Measurements from ENCODE around the gene COPG2.
"Not testable (repeated sequence)": the region's sequence is repeated elsewhere in the genome, so short reads cannot be mapped to it uniquely, and the experiment has no call there.

Gene COPG2

DNA sequence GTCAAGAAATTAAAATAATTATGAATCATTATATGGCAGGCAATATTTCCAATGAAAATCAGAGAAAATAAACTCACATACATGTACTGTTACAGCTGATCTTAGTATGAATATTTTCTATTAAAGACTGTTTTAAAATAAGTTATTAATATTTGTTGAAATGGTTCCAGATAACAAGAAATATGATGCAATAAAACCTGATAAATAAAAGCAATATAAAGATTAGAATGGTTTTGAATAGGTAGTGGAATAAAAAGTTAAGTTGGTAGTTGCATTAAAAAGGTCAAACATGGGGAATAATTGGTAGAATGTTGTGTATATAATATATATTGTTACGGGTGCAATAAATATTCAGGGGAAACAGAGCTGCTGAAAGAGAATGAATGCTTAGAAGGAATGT, 124.2 kb downstream of the COPG2 start:
- Histone ChIP-seq H3K9me2 (replicated peaks; ENCODE audit: low read depth, low read length) (no peaks in the 10 kb centered on the region), H3K79me2 (ENCODE audit: insufficient read depth, low read length) (no peaks in the 10 kb centered on the region), H3K9ac (ENCODE audit: low read depth, low read length, poor library complexity, severe bottlenecking) (no peak overlapping the region), H3K4me1 (ENCODE audit: insufficient read depth, low read length, poor library complexity, severe bottlenecking) (no peaks in the 10 kb centered on the region), H3K27me3 (ENCODE audit: insufficient read depth, low read length, poor library complexity, severe bottlenecking) (no peaks in the 10 kb centered on the region), H3F3A (ENCODE audit: low read depth) (no peaks in the 10 kb centered on the region), H2AFZ (ENCODE audit: low read length) (no peak overlapping the region), H3K4me3 (ENCODE audit: low read length, poor library complexity, severe bottlenecking) (no peak overlapping the region), H3K9me3 (ENCODE audit: insufficient read depth, low read depth, low read length) (no peaks in the 10 kb centered on the region), H3K36me3 (ENCODE audit: insufficient read depth, low read length) (peaks cover 35% of the 10 kb centered on the region; the same call in 1 of the 2 replicates), H4K20me1 (ENCODE audit: insufficient read depth, low read length, poor library complexity, severe bottlenecking) (no peaks in the 10 kb centered on the region), H3K4me2 (ENCODE audit: low read depth, low read length, poor library complexity, severe bottlenecking) (no peak overlapping the region)
- no peak for TF ChIP-seq EZH2phosphoT487 (IDR thresholded peaks at IDR 0.05; ENCODE audit: borderline replicate concordance)
- TF ChIP-seq, protein P1, sequence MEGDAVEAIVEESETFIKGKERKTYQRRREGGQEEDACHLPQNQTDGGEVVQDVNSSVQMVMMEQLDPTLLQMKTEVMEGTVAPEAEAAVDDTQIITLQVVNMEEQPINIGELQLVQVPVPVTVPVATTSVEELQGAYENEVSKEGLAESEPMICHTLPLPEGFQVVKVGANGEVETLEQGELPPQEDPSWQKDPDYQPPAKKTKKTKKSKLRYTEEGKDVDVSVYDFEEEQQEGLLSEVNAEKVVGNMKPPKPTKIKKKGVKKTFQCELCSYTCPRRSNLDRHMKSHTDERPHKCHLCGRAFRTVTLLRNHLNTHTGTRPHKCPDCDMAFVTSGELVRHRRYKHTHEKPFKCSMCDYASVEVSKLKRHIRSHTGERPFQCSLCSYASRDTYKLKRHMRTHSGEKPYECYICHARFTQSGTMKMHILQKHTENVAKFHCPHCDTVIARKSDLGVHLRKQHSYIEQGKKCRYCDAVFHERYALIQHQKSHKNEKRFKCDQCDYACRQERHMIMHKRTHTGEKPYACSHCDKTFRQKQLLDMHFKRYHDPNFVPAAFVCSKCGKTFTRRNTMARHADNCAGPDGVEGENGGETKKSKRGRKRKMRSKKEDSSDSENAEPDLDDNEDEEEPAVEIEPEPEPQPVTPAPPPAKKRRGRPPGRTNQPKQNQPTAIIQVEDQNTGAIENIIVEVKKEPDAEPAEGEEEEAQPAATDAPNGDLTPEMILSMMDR (conservative IDR thresholded peaks at IDR 0.05; ENCODE audit: low read length), result no peak

DNA sequence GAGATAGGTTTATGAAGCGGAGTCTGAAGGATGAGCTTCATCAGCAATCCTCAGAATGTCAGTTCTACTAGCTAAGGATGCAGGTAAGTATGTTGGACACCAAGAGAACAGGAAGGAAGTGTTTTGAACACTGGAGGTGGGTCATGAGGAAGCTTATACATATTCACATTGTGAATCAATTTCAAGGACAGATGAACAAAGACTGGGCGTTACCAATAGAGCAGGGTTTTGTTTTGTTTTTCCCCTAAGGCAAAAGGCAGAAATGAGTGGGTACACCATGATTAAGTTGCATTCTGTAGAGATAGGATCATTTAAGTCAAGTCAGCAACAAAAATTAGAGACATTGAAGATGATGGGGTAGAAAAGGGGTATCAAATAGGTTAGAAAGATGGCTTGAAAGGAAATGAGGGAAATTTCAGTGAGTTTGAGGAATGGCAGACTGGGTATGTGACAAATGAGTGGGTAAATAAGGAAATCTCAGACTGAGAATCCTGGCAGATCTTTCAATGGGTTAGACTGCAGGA, 125.0 kb downstream of the COPG2 start:
- no peaks in the 10 kb centered on the region for H3F3A ChIP-seq (ENCODE audit: low read depth)
- H3K4me2 ChIP-seq (ENCODE audit: low read depth, low read length, poor library complexity, severe bottlenecking), result no peak overlapping the region
- H3K9ac ChIP-seq (ENCODE audit: low read depth, low read length, poor library complexity, severe bottlenecking), result no peak overlapping the region
- H3K79me2 ChIP-seq (ENCODE audit: insufficient read depth, low read length), result no peaks in the 10 kb centered on the region
- no peaks in the 10 kb centered on the region for H3K4me1 ChIP-seq (ENCODE audit: insufficient read depth, low read length, poor library complexity, severe bottlenecking)
- H3K36me3 ChIP-seq (ENCODE audit: insufficient read depth, low read length), result peaks cover 30% of the 10 kb centered on the region; the same call in 1 of the 2 replicates
- no peaks in the 10 kb centered on the region for H3K9me3 ChIP-seq (ENCODE audit: insufficient read depth, low read depth, low read length)
- H3K4me3 ChIP-seq (ENCODE audit: low read length, poor library complexity, severe bottlenecking), result no peak overlapping the region
- H3K9me2 ChIP-seq (replicated peaks; ENCODE audit: low read depth, low read length), result no peaks in the 10 kb centered on the region
- H3K27me3 ChIP-seq (ENCODE audit: insufficient read depth, low read length, poor library complexity, severe bottlenecking), result no peaks in the 10 kb centered on the region
- no peak overlapping the region for H2AFZ ChIP-seq (ENCODE audit: low read length)
- no peaks in the 10 kb centered on the region for H4K20me1 ChIP-seq (ENCODE audit: insufficient read depth, low read length, poor library complexity, severe bottlenecking)
- TF ChIP-seq, protein P1 (conservative IDR thresholded peaks at IDR 0.05; ENCODE audit: low read length), result no peak
- TF ChIP-seq EZH2phosphoT487 (IDR thresholded peaks at IDR 0.05; ENCODE audit: borderline replicate concordance), result no peak

DNA sequence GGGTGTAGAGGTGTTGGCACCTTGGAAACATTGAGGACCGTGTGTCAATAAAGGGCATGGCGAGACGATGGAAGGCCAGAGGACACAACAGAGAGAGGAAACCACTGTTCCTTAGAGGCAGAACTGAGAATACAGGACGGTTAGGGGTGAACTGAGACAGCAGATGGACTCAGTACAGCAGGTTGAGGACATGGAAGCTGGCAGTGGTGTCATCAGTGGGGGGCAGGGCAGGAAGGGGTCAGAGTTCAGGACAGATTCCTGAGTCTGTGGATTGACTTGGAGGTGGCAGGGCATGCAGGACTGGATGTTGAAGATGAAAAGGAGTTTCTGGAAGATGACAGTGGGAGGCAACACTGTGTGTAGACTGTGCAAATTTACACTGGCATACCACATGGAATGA, 126.3 kb downstream of the COPG2 start:
- H3K4me2 ChIP-seq (ENCODE audit: low read depth, low read length, poor library complexity, severe bottlenecking); H3K9ac ChIP-seq (ENCODE audit: low read depth, low read length, poor library complexity, severe bottlenecking); H3F3A ChIP-seq (ENCODE audit: low read depth); H3K27me3 ChIP-seq (ENCODE audit: insufficient read depth, low read length, poor library complexity, severe bottlenecking); H4K20me1 ChIP-seq (ENCODE audit: insufficient read depth, low read length, poor library complexity, severe bottlenecking); H3K4me1 ChIP-seq (ENCODE audit: insufficient read depth, low read length, poor library complexity, severe bottlenecking); H3K79me2 ChIP-seq (ENCODE audit: insufficient read depth, low read length); H3K4me3 ChIP-seq (ENCODE audit: low read length, poor library complexity, severe bottlenecking); H3K9me3 ChIP-seq (ENCODE audit: insufficient read depth, low read depth, low read length); H2AFZ ChIP-seq (ENCODE audit: low read length); H3K9me2 ChIP-seq (replicated peaks; ENCODE audit: low read depth, low read length): not testable (repeated sequence)
- H3K36me3 ChIP-seq (ENCODE audit: insufficient read depth, low read length), result peaks cover 26% of the 10 kb centered on the region; the same call in 1 of the 2 replicates

DNA sequence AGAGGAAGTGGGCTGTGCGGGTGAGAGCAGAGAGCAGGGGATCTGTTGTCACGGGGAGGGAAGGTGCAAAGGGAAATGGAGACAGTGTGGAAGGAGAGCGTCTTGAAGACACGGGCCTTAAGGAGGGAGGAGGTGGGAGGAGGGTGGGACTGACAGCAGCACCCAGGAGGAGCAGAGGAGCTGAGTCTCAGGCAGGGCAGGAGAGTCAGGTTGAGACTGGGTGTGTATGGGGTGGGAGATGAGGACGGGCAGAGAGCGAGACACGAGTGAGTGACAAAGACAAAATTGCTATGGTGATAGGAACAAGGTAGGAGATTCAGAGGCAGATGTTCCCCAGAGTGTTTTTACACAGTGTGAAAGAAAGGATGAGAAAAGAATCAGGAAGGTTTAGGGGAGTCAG, 127.3 kb downstream of the COPG2 start:
- not testable (repeated sequence) for H3K79me2 ChIP-seq (ENCODE audit: insufficient read depth, low read length); H2AFZ ChIP-seq (ENCODE audit: low read length); H4K20me1 ChIP-seq (ENCODE audit: insufficient read depth, low read length, poor library complexity, severe bottlenecking); H3K27me3 ChIP-seq (ENCODE audit: insufficient read depth, low read length, poor library complexity, severe bottlenecking); H3F3A ChIP-seq (ENCODE audit: low read depth); H3K4me2 ChIP-seq (ENCODE audit: low read depth, low read length, poor library complexity, severe bottlenecking); H3K9ac ChIP-seq (ENCODE audit: low read depth, low read length, poor library complexity, severe bottlenecking); H3K4me3 ChIP-seq (ENCODE audit: low read length, poor library complexity, severe bottlenecking); H3K9me3 ChIP-seq (ENCODE audit: insufficient read depth, low read depth, low read length); H3K4me1 ChIP-seq (ENCODE audit: insufficient read depth, low read length, poor library complexity, severe bottlenecking); H3K9me2 ChIP-seq (replicated peaks; ENCODE audit: low read depth, low read length)
- H3K36me3 ChIP-seq (ENCODE audit: insufficient read depth, low read length), result peaks cover 19% of the 10 kb centered on the region; the same call in 1 of the 2 replicates

DNA sequence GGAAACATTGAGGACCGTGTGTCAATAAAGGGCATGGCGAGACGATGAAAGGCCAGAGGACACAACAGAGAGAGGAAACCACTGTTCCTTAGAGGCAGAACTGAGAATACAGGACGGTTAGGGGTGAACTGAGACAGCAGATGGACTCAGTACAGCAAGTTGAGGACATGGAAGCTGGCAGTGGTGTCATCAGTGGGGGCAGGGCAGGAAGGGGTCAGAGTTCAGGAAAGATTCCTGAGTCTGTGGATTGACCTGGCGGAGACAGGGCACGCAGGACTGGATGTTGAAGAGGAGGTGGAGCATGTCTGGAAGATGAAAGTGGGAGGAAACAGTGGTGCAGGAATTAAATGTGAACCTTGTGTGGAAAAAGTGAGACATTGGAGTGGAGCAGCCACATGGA, 130.7 kb downstream of the COPG2 start:
- H3K9me3 ChIP-seq (ENCODE audit: insufficient read depth, low read depth, low read length); H3K4me2 ChIP-seq (ENCODE audit: low read depth, low read length, poor library complexity, severe bottlenecking); H3K36me3 ChIP-seq (ENCODE audit: insufficient read depth, low read length); H3F3A ChIP-seq (ENCODE audit: low read depth); H3K79me2 ChIP-seq (ENCODE audit: insufficient read depth, low read length); H2AFZ ChIP-seq (ENCODE audit: low read length); H3K9me2 ChIP-seq (replicated peaks; ENCODE audit: low read depth, low read length); H3K9ac ChIP-seq (ENCODE audit: low read depth, low read length, poor library complexity, severe bottlenecking); H3K4me1 ChIP-seq (ENCODE audit: insufficient read depth, low read length, poor library complexity, severe bottlenecking); H3K27me3 ChIP-seq (ENCODE audit: insufficient read depth, low read length, poor library complexity, severe bottlenecking); H3K4me3 ChIP-seq (ENCODE audit: low read length, poor library complexity, severe bottlenecking); H4K20me1 ChIP-seq (ENCODE audit: insufficient read depth, low read length, poor library complexity, severe bottlenecking): not testable (repeated sequence)

All from Loucy (cell line).